ENCODE measurements around the gene SH2B3. TPM values are rescaled to one million over a fixed set of nuclear protein-coding genes. Genes with fewer than 3 reads are reported as not detected.
"Not testable (repeated sequence)": the region's sequence is repeated elsewhere in the genome, so short reads cannot be mapped to it uniquely, and the experiment has no call there.

SH2B3 gene
- total RNA-seq, 1 experiment from 2014 or later = 12.1 TPM

GRCh38 chr12:111387747-111388323 lies 17.9 kb upstream of the SH2B3 start:
- DNase-seq (ENCODE audit: low spot score) = no peak

GRCh38 chr12:111389635-111390034 lies 16.1 kb upstream of the SH2B3 start:
- no peak for DNase-seq (ENCODE audit: low spot score)

- DNase-seq (ENCODE audit: low spot score) = no peak
These were observed 14.8 kb upstream of the SH2B3 start for GRCh38 chr12:111390910-111391309.

- DNase-seq (ENCODE audit: low spot score) = no peak
These were observed 11.9 kb upstream of the SH2B3 start for GRCh38 chr12:111393700-111394300.

GRCh38 chr12:111394480-111394879 lies 11.2 kb upstream of the SH2B3 start:
- no peak for DNase-seq (ENCODE audit: low spot score)

- no peak for DNase-seq (ENCODE audit: low spot score)
These were observed 10.2 kb upstream of the SH2B3 start for GRCh38 chr12:111395336-111396187.

GRCh38 chr12:111396271-111396670 lies 9.5 kb upstream of the SH2B3 start:
- DNase-seq (ENCODE audit: low spot score) = not testable (repeated sequence)

GRCh38 chr12:111396726-111397445 lies 8.8 kb upstream of the SH2B3 start:
- peak; percentile 74 for DNase-seq (ENCODE audit: low spot score)

- no peak for DNase-seq (ENCODE audit: low spot score)
These were observed 7.2 kb upstream of the SH2B3 start for GRCh38 chr12:111398530-111398929.

- not testable (repeated sequence) for DNase-seq (ENCODE audit: low spot score)
These were observed 5.8 kb upstream of the SH2B3 start for GRCh38 chr12:111399741-111400404.

- no peak for DNase-seq (ENCODE audit: low spot score)
These were observed 4.5 kb upstream of the SH2B3 start for GRCh38 chr12:111401167-111401605.

- DNase-seq (ENCODE audit: low spot score) = not testable (repeated sequence)
These were observed 3.3 kb upstream of the SH2B3 start for GRCh38 chr12:111402490-111402824.

- DNase-seq (ENCODE audit: low spot score) = no peak
These were observed 1.2 kb upstream of the SH2B3 start for GRCh38 chr12:111404362-111405148.

GRCh38 chr12:111405149-111405858 lies 419 bp upstream of the SH2B3 start:
- peak; percentile 90 for DNase-seq (ENCODE audit: low spot score)

- DNase-seq (ENCODE audit: low spot score) = no peak
These were observed 1.0 kb downstream of the SH2B3 start for GRCh38 chr12:111406474-111407376.

- DNase-seq (ENCODE audit: low spot score) = no peak
These were observed 1.8 kb downstream of the SH2B3 start for GRCh38 chr12:111407377-111408115.

GRCh38 chr12:111408116-111408440 lies 2.4 kb downstream of the SH2B3 start:
- no peak for DNase-seq (ENCODE audit: low spot score)

- DNase-seq (ENCODE audit: low spot score) = no peak
These were observed 3.1 kb downstream of the SH2B3 start for GRCh38 chr12:111408686-111409402.

Measured in H4 (cell line).